ENCODE data around the gene SOX5.

The SOX5 gene

DNA sequence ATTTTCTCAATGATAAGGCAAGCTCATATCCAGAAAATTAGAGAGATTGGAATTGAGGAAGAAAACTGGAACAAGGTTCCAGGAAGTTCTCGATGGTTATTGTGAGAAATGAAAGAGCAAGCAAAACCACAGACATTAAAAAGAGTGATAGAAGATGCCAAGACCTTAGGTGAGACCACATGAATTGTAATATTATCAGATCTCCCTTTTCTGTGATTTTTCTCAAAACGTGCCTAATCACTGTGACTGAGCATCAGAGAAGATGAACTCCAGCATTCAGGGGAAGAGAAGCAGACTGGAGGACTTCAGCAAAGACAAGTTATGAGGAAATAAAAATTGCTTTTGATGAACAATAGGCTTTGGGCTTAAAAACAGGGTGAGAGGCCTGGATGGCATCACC is 278.8 kb downstream of the SOX5 start:
- no peak for DNase-seq

DNA sequence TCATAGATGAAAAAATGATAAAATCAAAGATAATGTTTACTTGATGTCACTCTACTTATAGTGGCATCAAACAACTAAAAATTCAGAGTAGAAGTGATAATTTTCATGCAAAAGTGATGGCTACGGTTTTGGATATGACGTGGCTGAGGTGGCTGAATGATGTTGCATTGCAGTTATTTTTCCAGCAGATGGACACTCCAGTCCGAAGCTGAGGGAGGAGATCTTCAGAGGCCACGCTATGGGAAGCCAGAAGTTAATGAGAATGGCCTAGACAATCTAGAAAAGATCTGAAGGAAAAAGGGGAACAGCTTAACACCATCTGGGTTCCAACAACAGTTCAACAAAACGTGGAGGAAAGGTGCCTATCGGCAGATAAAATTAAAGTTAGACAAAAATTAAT is 279.8 kb downstream of the SOX5 start:
- no peak for DNase-seq

DNA sequence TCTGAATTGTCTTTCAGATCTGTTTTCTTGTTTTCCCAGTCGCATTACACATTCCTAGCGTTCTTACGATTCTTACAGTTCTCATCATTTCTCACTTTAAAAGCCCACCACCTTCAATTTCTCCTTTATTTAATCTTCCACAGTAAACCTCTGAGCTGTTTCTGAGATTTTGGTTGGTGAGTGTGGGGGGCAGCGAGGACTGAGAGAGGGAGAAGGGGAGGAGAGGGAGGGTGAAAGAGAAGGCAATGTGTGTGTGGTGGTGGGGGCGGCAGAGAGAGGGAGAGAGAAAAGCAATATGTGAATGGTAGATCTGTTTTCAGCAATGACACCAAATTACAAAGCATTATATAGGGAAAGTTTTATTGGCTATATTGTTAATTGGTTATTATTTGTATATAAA is 282.6 kb downstream of the SOX5 start:
- no peak for DNase-seq

DNA sequence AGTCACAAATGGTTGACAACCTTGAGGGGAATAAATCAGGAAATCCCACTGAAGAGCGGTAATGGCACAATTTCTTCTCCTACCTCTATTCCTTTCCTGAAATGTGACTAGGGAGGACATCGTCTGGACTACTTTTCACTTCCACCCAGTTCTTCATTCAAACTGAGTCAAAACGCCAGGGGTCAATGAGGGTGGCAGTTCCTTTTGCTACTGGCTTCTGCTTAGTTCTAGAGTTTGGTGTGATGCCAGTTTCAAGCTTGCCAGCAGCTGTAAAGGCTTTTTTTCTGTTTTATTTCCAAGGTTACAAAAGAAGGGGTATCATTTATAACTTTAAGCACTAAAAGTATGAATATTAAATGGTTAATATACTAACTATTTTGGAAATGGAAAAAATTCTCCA is 286.5 kb downstream of the SOX5 start:
- no peak for DNase-seq

DNA sequence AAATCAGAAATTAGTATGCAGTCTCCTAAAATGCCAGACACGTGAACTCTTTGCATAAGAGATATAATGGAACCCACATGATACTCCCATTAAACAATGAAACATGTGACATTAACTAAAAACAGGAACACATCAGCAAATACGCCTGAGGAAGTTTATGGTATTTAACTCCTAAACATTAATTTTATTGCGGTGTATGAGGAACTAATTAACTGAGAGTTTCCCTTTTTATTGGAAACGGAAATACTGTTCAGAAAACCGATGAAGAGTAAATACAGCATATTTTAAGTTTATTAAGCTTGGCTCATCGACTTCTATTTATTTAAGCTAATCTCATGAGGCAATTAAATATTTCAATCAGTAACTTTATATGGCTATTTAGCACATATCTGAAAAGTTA is 290.3 kb downstream of the SOX5 start:
- no peak for DNase-seq

DNA sequence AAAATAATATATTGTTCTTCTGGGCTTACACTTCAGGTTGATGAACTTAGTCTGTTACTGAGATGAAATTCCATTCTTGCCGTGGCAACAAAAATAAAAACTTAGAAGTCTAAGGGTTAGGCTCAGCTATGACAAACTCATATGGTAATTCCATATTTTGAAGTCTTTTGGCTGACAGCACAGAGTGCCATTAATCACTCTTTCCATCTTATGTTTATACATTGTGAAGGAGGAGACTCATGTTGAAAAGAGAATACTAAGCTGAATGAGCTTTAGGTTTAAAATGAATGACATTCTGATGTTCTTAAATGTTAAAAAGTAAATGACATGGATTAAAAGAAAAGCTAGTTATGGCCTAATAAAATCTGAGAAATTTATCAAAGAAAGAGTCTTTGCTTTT is 291.9 kb downstream of the SOX5 start:
- no peak for DNase-seq

DNA sequence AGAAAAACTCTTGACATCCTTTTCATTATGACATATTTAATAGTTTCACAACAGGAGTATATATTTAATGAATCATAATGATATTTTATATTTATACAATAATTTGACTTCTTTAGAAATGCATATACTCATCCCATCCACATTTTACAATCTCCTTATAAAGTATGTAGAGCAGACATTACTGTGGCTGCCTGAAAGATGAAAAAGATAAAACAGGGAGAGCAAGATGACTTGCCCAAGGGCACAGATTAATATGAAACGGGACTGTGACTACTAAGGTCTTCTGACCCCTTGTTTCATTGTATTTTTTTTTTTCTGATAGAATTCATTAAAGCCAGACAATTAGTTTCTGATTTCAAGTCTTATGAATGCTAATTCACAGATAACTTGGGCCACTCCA is 293.6 kb downstream of the SOX5 start:
- DNase-seq = no peak

DNA sequence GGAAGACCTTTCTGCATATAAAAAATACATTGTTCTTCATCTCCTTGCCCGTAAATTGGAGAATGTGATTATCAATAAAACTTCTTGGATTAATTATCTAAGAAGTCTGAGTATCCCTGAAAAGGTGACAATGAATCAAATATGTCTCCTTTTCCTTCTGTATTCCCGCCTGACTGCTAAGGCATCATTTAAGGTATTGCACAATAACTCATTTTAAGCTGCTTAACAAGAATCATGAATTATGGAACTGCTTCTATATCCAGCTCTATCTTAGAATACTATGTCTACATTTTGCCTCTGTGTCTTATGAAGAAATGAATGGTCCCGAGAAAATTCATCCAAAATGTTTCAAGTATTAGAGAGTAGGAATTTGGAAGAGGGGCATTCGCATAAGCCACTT is 294.4 kb downstream of the SOX5 start:
- DNase-seq = no peak

DNA sequence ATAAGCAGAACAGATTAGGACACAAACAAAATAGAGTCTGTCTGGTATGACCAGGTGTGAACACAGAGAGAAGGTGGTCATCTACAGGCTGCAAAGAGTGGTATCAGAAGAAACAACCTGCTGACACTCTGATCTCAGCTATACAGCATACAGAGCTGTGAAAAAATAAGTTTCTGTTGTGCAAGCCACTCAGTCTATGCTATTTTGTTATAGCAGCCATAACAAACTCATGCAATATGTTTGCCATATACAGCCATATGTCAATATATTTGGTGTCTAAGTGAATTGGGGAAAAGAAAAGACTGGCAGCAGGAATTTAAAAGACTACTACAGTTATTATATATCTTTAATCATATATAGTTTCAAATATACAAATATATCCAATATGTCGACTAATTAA is 300.9 kb downstream of the SOX5 start:
- DNase-seq = no peak

DNA sequence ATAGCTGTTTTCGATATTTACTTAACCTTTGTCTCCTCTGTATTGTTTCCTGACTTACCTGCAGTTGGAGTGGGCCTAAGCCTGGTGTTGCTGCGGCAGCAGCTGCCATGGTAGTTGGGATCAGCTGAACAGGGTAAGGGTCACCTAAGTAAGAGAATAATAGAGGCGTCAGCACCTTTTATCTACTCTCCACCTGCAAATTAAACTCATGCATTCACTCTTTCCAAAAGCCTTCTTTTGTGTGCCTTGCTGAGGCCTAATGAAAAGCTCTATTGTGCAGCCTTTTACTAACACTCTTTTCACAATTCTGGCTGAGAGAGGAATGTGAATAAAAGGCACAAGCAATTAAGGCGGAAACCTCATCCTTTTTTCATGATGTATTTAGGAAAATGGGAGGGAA is 308.7 kb downstream of the SOX5 start:
- DNase-seq = no peak

DNA sequence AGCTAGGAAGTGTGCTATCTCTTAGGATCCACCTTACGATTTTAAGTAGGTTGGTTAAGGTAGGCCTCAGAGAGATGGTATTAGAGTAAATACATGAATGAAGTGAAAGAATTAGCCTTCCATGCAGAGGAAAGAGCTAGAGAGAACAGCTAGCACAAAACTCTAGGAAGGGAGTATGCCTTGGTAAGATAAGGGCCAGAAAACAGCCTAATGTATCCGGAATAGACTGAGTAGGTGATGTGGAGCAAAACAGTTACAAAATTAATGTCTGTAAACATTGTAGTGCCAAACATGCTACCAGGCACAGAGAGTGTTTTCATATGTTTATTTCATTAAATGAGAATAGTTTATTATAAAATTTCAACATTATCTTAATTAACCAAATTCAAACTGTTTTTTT is 315.1 kb downstream of the SOX5 start:
- DNase-seq = no peak

DNA sequence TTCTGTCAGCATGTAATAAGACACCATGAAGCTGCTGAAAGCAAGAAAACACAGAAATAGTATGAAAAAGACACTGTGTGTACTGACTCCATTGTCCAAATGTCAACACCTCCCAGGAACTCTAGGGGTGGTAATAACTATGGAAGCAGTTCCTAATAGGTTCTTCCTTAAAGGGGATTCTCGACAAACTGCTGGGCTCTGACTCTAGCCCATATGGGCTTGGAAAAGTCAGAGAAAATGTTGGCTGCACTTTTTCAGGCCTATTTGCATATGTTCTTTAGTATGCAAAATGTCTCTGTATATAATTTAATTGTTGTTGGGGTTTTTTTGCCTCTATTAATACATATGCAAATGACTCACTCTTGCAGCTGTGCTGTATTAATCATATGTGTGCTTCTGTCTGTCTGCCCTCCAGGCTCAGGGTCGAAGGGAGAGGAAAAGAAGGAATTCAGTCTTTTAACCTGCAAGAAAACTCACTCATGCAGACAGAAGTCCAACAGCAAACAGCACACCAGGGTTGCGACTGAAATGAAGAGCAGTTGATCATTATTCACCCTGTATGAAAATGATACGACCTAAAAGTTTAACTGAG is 317.6 kb downstream of the SOX5 start:
- DNase-seq = peak; percentile 76

DNA sequence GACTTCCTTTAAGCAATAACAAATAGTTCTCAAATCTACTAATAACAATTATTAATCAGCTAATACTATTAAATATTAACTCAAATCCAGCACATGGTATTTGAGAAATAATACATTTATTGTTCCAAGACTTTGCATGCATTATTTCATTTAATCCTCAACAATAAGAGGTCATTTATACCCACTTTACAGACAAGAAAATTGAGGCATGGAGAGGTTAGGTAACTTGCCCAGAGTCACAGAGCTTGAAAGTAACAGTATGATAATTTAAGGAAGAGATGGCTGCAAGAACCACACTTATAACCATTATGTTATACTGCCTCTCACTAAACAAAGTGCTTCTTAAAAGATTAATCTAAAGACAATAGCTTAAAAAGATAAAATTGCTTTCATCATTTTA is 318.9 kb downstream of the SOX5 start:
- DNase-seq = no peak

DNA sequence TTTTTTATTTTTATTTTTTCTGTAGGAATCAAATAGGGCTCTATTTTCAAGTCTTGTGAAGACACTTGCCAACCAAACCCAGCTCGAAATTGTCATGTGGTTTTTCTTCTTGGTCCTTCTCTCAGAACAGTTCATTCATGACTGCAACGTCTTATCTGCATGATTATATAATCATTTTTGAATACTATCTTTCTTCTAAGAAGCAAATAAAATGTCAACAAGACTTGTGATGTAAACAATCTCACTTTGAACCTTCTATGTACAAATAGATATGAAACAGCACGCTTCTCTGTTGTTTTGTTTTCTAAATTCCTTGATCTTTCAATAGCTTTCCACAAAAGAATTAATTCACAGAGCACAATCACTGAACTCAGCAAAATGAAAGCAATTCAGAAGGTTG is 320.7 kb downstream of the SOX5 start:
- no peak for DNase-seq

DNA sequence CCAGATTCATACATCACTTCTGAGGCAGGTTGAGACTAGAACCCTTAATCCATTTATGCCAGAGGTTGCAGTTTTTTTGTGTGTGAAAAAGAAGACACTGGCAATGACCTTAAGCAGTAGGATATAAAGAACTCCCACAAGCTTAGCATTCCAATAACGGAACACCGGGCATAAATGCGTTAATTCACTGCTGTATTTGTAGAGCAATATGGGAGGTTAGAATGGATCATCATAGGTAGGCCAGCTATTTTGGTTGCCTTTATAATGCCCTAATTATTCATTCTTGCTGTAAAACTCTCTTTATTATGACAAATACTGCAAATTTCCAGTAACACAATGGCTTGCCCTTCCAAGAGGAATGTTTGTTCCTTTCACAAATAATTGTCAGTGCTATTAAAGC is 322.7 kb downstream of the SOX5 start:
- DNase-seq = no peak

DNA sequence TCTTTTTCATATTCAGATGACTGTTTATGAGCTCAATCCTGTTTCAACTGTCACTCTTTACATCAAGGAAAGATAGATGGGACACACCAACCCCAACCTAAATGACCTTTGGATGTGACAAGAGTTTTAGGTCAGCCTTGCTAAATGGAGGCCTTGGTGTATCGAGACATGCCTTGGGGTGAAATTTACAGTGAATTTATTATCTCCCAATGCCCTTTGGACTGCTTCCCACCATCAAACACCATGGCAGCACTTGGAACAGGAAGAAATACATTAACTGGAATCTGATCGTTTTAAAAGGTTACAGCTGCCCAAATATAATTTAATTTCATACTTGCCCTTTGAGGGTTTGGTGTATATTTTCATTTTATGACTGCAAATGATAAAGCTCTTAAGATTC is 327.6 kb downstream of the SOX5 start:
- DNase-seq = no peak

DNA sequence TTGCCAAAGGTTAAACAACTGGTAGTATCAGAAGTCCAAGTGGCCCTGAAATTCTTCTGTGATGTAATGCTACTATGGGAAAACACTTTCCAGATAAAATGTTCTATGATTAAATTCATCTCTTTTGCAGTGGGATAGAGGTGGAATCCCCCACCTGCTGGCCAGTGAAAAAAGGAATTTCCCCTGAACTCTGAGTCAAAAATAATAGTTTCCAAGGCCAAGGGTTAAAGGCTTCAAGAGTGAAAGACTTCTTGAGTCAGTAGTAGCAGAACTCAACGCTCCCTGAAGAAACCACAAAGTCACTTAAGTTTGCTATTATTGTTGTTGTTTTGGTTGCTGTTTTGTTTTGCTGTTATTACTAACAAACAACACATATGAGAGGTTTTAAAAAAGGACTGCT is 330.8 kb downstream of the SOX5 start:
- no peak for DNase-seq

DNA sequence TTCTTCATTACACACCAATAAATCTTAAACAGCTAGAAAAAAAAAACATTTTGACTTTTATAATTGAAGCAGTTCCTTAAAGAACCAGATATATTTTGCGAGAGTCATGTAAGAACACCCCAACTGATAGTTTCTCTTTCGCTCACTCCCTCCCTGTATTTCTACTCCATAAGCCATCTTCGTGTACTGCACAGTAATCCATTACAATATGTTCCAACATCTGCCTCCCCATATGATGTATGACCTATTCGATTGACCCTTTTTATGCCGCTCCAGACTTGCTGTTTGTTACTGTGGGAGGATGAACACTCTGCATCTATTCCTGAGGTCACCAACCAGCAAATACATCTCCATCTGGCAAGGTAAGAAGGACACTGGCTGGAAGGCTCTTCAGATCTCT is 331.7 kb downstream of the SOX5 start:
- no peak for DNase-seq

DNA sequence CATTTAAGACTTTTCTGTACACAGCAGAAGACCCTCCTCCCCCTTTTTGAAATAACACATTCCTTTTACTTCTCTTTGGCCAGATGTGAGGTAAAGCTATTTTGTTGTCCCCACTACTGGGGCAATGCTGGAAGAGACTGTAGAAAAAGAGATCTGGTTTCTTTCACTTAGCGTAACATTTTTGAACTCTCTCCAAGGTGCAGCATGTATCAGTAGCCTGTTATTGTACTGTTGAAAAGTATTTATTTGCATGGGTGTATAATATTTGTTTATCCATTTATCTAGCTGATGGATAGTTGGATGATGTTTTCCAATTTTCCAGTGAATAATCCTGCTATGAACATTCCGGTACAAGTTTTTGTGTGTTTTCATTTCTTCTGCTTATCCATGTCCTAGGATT is 335.2 kb downstream of the SOX5 start:
- no peak for DNase-seq

DNA sequence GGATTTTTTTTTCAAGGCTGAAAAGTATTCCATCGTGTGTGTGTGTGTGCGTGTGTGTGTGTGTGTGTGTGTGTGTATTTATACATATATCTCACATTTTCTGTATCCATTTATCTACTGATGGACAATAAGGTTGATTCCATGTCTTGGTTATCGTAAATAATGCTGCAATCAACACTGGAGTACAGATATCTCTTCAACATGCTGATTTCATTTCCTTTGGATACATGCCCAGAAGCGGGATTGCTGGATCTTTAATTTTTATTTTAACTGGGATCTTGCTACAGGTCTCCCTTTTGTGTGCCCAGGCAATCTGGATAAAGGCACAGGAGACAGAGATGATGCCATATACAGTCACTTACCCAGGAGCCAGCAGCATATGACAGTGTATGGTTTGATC is 338.1 kb downstream of the SOX5 start:
- no peak for DNase-seq

DNA sequence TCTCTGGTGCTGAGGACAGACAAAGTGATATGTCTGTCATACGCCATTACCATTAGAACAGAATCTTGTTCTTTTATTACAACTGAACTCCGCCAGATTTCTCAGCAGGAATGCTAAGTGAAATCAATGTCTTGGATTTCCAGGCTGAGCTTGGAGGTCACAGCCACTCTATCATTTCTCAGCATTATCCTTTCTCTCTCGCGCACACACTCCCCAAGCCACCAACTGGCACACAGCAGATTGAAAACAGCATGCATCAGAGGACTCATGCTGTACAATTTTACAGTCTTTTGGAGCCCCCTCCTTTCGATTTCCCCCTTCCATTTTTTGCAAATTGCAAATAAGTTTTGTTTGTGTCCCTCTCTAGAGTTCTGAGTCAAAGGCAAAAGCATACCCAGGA is 348.6 kb downstream of the SOX5 start:
- DNase-seq = no peak

DNA sequence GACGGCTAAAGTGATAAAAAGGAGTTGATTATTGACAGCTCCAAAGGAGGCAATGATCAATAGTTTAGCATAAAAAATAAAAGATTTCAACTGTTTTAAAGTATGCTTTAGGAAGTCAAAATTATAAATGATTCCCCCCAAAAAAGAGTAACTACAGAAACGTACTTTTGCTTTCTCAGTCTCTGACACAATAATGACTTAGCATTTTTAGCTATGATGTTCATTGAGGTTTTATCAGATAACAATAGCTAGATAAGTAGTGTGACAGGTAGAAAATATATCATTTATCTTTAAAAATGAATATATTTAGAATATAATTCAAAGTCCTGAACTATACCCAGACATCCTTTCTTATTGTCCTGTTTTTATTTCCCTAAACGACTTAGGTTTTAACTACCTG is 352.9 kb downstream of the SOX5 start:
- DNase-seq = no peak

DNA sequence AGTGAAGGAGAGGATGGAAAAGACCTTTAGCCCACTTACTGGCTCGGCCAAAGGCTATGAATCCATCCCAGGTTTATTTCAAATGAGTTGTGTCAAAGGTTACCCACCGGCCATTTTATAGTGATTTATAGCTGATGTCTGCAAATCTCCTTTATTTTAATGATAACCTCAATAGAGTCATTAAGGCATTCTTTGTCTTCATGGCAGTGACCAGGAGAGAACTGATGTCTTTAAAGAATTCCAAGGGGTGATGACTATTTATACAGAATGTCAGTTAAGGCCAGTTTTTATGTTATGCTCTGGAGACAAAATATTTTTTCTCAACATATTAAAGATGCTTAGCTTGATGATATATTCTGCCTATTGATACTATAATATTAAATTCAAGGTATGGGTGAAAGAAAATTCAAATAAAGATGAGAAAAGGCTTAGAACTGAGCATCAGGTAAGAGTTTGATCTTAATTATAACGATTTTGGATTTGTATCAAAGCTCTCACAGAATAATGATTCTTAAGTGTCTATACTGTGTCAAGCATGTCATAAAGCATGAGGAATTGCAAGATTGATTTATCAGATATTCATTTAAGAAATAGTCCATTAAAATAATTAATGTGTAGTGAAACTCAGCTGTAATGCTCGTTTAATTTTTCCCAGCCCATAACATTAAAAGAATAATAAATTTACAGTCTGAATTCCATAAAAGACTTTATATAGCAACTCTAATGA is 361.5 kb downstream of the SOX5 start:
- DNase-seq = no peak

DNA sequence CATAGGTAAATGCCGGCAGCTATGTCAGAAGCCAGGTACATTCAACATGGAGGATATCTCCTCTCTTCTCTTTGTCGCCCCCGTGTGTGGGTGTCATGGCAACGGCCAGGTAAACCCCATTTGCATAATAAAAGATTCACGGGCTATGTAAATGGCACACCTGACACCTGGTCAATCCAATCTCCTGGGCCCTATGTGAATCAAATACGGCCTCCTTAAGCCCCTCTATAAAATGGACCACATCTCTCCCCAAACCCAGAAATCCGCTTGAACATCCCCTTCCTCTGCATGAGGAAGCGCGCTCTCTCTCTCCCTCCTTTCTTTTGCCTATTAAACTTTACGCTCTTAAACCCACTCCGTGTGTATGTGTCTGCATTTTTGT is 363.7 kb downstream of the SOX5 start:
- no peak for DNase-seq

DNA sequence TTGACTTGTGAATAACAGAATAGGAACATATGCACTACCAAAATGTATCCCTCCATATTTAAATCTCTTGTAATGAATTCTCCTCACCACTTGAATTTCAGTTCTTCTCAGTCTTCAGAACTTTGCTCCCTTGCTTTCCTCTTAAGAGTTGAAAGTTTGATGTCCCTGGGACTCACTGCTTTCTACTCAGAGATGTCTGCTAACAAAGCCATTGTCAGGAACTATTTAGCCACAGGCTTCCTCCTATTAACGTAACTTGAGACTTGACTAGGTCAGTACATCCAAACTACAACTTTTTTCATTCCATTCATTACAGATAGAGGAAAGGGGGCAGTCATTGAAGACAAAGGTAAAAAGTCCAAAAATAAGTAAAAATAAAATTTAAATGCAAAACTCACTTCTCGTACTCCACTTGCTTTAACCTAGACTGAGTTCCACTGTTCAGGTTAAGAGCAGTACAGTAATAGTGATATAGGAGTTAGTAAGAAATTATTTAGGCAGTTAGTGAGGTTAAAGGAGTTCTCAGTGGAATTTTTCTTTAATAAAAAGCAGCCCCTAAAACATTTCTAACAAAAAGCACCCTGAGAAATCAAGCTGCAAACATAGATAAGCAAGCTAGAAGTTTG is 364.2 kb downstream of the SOX5 start:
- DNase-seq = no peak

Data from NCI-H1048 (cell line).